AG09309 (cell line): ENCODE measurements around the gene KRTAP1-5.

Source experiments
- DNase-seq: peaks from one replicate; pipeline ENCODE4 v3.0.0-alpha.2; 2010; ENCODE audit warnings: low read depth
- H3K4me3 ChIP-seq: 2 replicates; pipeline ENCODE4 v1.5.1; 2011; ENCODE audit warnings: mild to moderate bottlenecking, low read depth, low read length, moderate library complexity; ENCODE audit not compliant: control insufficient read depth
- CTCF ChIP-seq: IDR thresholded peaks from 2 replicates; pipeline ENCODE4 v1.5.1; 2011; ENCODE audit warnings: mild to moderate bottlenecking, low read depth, low read length, inconsistent platforms; ENCODE audit not compliant: insufficient read depth, control insufficient read depth; ENCODE audit errors: missing control alignments

The KRTAP1-5 gene

GRCh38 chr17:41019415-41019814, 7.6 kb downstream of the KRTAP1-5 start:
- no peak for DNase-seq
- no peak overlapping the region for H3K4me3 ChIP-seq

DNA sequence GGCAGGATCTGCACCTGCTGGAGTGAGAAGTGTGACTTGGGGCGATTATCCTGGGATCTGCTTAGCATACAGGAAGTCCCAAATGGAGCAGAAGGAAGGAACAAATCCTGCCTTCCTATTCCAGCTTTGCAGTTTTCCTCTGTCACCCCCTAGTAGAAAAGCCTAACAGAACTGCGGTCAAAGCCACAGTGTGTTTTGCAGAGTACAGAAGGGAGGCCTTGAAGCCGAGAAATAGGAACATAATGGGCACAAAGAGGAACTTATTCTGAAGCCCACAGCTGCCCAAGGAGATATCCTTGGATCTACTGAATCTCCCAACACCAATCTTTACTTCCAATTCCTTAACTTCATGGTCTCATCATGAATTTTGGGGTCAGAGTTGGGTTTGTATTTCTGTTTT, 8.5 kb downstream of the KRTAP1-5 start:
- no peak for DNase-seq
- H3K4me3 ChIP-seq = no peak overlapping the region
- TF ChIP-seq CTCF = no peak

More at GRCh38 chr17:41019415-41019814, 7.6 kb downstream of the KRTAP1-5 start:
- no peak for TF ChIP-seq CTCF

- TF ChIP-seq CTCF = no peak
- H3K4me3 ChIP-seq = no peak overlapping the region
- no peak for DNase-seq
These were observed 10.3 kb downstream of the KRTAP1-5 start for GRCh38 chr17:41016578-41017215.

DNA sequence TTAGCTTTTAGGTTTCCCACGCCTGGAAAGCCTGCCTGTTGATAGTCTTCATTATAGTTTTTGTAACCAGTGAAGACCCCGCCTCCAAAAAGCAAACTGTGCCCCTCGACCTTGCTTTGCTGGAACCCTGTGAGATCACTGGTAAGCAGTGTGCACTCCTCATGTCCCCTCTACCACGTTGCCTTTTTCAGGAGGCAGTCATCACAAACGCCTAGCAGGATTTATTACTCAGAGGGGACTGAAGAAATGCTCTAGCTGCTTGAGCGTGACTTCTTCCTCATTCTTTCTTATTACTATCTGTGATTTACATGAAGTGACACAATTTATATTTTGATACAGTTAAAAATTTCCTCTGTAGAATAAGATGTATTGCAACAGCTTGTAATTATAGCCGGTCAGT, 11.6 kb downstream of the KRTAP1-5 start:
- TF ChIP-seq CTCF = no peak
- no peak overlapping the region for H3K4me3 ChIP-seq
- no peak for DNase-seq

GRCh38 chr17:41013606-41014005, 13.4 kb downstream of the KRTAP1-5 start:
- H3K4me3 ChIP-seq = no peak overlapping the region
- DNase-seq = peak; percentile 46
- TF ChIP-seq CTCF = no peak

DNA sequence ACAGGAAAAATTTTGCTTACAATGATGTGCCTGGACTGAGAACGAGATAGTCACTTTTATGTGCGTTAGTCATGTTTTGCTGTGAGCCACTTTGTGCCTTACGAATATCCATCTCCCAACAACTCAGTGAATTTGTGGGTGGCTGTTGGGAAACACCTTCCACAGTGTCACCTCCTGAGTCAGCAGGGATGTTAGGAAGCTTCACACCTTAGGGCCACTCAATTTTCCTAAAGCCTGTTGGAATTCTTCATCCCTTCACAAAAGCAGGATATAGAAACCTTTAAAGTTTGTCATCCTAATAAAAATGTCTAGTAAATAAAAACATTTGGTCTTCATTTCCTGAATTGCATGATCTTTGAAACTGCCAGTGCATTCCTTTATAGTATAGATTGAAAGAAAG, 13.8 kb downstream of the KRTAP1-5 start:
- no peak for TF ChIP-seq CTCF
- DNase-seq = peak; percentile 55
- no peak overlapping the region for H3K4me3 ChIP-seq

- no peak overlapping the region for H3K4me3 ChIP-seq
- TF ChIP-seq CTCF = no peak
- no peak for DNase-seq
These were observed 14.5 kb downstream of the KRTAP1-5 start for GRCh38 chr17:41012326-41013120.
